Measurements from ENCODE around the gene CORO7. TPM values are rescaled to one million over a fixed set of nuclear protein-coding genes. Genes with fewer than 3 reads are reported as not detected.

CORO7 gene
- total and polyA plus RNA-seq, 11 donors, result 7.2 to 39.7 (median 10.1) TPM

GRCh38 chr16:4404967-4405696, 11.3 kb downstream of the CORO7 start:
- WGBS, 4 donors, result 86 to 93% (median 91%) methylated on average over 14 to 24 of the region's 24 CpGs

GRCh38 chr16:4404247-4404966, 12.0 kb downstream of the CORO7 start:
- H3K4me3 ChIP-seq, result no peak overlapping the region
- no peaks in the 10 kb centered on the region for H3K27me3 ChIP-seq
- peak in 1 of 4 donors; percentile 12 for ATAC-seq
- no peaks in the 10 kb centered on the region for H3K9me3 ChIP-seq
- no peak for TF ChIP-seq POLR2A (IDR thresholded peaks at IDR 0.05)
- TF ChIP-seq CTCF (IDR thresholded peaks at IDR 0.05), result peak; percentile 16 to 63 (median 45)
- H3K4me1 ChIP-seq, result peaks cover 0 to 22% (median 13%) of the 10 kb centered on the region in 12 donors
- intact Hi-C loops (cut with DNase I), result loop anchor here in 8 of 10 donors (5.0 to 10.0 kb wide), 8 partner anchors 110 to 202 kb away; no protein-coding TSS in a partner anchor
- 78 to 82% (median 79%) methylated on average over 20 of the region's 20 CpGs for WGBS, 4 donors
- peaks cover 0 to 95% (median 44%) of the 10 kb centered on the region in 9 donors for H3K36me3 ChIP-seq
- H3K27ac ChIP-seq, result no peak overlapping the region
- peak in 1 of 5 donors; percentile 72 for DNase-seq

More at GRCh38 chr16:4404967-4405696, 11.3 kb downstream of the CORO7 start:
- intact Hi-C loops (cut with DNase I), result loop anchor here in 8 of 10 donors (5.0 to 10.0 kb wide), 8 partner anchors 110 to 203 kb away; no protein-coding TSS in a partner anchor
- no peaks in the 10 kb centered on the region for H3K9me3 ChIP-seq
- TF ChIP-seq POLR2A (IDR thresholded peaks at IDR 0.05) (no peak), CTCF (IDR thresholded peaks at IDR 0.05) (no peak)
- peaks cover 0 to 30% (median 19%) of the 10 kb centered on the region in 12 donors for H3K4me1 ChIP-seq
- DNase-seq (peak in 1 of 5 donors; percentile 67), ATAC-seq (no peak)
- H3K27me3 ChIP-seq, result no peaks in the 10 kb centered on the region
- H3K27ac ChIP-seq, result no peak overlapping the region
- no peak overlapping the region for H3K4me3 ChIP-seq
- peaks cover 0 to 95% (median 44%) of the 10 kb centered on the region in 9 donors for H3K36me3 ChIP-seq

GRCh38 chr16:4403133-4403949, 13.1 kb downstream of the CORO7 start:
- intact Hi-C loops (cut with DNase I), result loop anchor here in 9 of 10 donors (1.0 to 10.0 kb wide), 11 partner anchors 44 to 201 kb away; no protein-coding TSS in a partner anchor
- no peaks in the 10 kb centered on the region for H3K27me3 ChIP-seq
- ATAC-seq, result peak in 2 of 4 donors; percentile 2 to 3
- no peak for TF ChIP-seq CTCF (IDR thresholded peaks at IDR 0.05)
- no peak for TF ChIP-seq POLR2A (IDR thresholded peaks at IDR 0.05)
- no peak overlapping the region for H3K4me3 ChIP-seq
- 82 to 87% (median 85%) methylated on average over 15 to 24 of the region's 24 CpGs for WGBS, 4 donors
- H3K36me3 ChIP-seq, result peaks cover 0 to 94% (median 44%) of the 10 kb centered on the region in 9 donors
- peaks cover 0 to 13% (median 6%) of the 10 kb centered on the region in 12 donors for H3K4me1 ChIP-seq
- DNase-seq, result peak in 1 of 5 donors; percentile 62
- no peak overlapping the region for H3K27ac ChIP-seq
- H3K9me3 ChIP-seq, result no peaks in the 10 kb centered on the region
